HG03097 (cell line): ENCODE results near the gene HAPLN3.

ENCODE experiments used
- ATAC-seq: cut with Tn5 transposase; IDR thresholded peaks from one replicate; pipeline ENCODE4 v1.9.1; 2021; ENCODE audit not compliant: unreplicated experiment, low FRiP score

The HAPLN3 gene

GRCh38 chr15:88897142-88897455 is 1.8 kb upstream of the HAPLN3 start:
- ATAC-seq: no peak

GRCh38 chr15:88896333-88897033 is 1.1 kb upstream of the HAPLN3 start:
- no peak for ATAC-seq

DNA sequence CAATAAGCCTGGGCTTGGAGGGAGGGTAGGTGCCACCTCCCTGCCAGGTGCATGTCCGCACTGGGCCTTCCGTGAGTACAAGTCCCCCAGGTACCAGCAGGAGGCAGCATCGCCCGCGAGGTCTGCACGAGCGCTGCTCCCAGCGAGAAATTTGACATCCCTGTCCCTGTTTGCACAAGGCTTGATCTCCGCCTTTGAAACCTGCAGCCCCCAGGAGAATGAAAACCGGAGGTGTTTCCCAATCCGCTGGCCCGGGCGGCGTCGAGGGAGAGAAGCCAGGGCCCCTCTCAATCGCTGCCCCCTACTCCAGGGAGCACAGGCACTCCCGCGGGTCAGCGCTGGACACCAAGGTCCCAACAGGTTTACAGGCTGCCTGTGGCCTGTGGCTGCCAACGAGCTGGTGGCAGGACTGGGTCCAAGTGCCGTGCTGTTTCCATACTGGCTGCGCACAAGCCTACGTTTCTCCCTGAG is 961 bp downstream of the HAPLN3 start:
- ATAC-seq: no peak

DNA sequence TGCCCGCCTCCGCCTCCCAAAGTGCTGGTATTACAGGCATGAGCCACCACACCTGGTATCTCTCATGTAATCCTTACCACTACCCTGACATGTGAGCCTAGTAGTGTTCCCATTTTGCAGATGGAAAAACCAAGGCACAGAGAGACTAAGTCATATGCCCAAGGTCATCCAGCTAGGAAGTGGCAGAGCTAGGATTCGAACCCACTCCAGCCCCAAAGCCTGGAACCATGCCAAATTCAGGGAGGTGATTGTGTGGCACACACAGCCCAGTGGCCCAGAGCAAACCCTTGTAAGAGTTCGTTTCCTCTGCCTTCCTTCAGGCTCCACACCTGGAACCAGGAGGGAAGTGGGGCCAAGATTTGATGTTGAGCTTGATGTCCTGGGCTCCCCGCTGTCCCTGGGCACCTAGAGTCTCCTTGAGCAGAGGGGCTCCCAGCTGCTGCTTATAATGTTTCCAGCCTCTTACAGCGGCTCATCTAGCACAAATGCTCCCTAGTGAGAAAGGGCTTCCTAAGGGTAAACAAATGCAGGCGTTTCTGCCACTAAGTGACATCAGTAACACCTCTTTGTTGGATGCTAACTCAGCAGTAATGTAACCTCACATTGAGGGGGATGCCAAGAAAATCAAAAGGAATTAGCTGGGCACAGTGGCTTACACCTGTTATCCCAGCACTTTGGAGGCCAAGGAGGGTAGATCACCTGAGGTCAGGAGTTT is 3.6 kb downstream of the HAPLN3 start:
- no peak for ATAC-seq

DNA sequence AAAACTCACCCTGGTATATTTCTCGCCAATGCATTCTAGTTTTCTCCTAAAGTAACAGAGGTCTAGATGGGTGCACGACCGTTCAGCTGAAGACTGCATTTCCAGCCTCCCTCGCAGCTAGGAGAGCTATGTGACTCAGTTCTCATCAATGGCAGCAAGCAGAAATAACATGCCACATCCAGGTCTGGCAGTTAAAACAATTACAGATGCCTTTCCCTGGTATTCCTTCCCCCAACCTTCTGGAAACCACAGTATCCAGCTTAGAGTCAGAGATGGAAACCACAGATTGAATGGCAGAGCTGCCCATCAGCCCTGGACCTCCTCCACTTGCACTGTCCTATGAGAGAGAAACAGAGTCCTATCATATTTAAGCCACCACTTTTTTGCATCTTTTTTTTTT is 4.8 kb downstream of the HAPLN3 start:
- ATAC-seq: no peak

DNA sequence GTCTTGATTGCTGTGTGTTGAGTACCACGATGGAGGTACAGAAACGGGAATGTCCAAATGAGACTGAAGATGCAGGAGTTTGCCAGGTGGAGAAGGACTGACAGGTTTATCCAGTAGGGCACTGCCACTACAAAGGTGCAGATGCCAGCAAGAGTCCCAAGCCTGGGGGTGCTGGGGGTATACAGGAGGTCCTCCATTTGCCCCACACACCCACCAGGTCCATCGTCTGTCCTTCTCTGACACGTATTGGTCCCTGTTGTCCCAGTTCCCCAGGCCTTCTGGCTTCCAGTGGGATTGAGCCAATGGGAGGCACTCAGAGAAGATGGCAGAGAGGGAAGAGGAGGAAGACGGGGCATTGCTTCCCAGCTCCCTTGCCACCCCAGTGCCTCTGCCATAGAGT is 6.6 kb downstream of the HAPLN3 start:
- ATAC-seq: no peak

DNA sequence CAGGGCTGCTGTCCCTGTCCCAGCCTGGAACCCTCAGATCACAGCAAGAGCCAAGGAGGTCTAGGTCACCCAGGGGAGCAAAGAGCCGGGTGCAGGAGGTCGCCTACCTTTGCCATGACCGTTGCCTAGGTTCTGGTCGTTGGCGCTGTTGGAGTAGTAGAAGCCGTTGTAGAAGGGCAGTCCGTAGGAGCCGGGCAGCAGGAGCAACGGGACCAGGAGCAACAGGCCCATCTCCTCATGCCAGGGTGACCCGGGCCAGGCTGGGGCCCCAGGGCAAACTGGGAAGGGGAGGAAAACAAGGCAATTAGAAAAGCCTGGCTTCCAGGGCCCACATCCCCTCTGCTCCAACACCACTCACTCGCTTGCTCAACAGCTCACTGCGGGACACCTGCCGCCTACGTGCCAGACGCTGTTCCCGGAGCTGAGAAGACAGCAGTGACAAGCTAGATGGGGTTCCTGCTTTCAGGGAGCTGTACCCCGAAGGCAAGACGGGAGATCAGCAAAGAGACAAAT is 8.2 kb downstream of the HAPLN3 start:
- ATAC-seq: no peak

GRCh38 chr15:88882785-88883184 is 12.6 kb downstream of the HAPLN3 start:
- ATAC-seq: no peak

DNA sequence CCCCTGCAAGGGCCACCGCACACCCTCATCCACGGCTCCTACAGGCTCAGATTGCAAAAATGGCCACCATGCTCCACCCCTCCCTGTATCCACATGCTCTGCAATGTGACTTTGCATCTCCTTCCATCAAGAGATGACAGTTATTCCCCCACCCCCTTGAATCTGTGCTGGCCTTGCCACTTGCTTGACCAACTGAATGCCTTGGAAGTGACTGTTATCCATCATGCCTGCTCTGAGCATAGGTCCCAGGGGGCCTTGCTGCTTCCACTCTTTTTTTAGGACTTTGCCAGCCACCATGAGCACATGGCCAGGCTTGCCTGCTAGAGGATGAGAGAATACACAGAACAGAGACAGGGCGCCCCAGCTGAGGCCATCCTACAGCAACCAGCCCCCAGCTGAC is 13.6 kb downstream of the HAPLN3 start:
- no peak for ATAC-seq

GRCh38 chr15:88880944-88881740 is 14.2 kb downstream of the HAPLN3 start:
- ATAC-seq: no peak

DNA sequence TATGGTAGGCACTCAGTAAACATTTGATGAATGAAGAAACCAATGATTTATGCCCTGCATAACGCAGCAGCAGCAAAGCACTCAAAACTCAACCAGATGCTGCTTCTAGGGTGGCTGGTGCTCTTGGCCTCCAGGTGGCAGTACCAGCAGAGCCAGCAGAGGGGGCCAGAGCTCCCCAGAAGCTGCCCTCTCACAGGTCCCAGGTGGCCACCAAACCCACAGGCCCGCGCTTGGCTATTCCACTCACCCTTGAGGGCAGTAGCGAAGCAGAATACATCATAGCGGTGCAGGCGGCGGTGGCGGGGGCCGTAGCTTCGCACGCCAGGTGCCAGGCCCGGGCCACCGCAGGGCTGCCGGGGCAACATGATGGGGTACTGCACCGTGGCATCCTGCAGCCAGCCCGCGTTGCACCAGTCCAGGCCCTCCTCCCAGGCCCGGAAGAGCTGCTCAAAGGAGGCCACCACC is 16.6 kb downstream of the HAPLN3 start:
- no peak for ATAC-seq

GRCh38 chr15:88877906-88878305 is 17.4 kb downstream of the HAPLN3 start:
- no peak for ATAC-seq

DNA sequence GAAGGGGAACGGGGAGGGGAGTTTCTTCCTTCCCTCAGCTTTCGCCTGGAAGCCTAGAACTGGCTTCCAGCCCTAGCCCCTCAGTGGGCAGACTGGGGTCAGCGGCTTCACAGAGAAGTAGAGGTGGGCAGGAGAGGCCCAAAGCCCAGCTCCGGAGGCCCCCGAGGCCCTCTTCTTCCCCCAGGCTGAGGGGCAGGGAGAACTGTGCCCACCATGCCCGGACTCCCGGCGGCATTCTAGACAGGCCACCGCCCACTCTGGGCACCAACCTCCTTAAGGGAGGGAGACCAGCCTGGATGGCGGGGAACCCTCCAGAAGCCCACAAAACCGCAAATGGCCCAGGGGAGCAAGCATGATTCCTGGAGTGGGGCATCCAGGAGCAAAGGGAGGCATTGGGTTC is 17.9 kb downstream of the HAPLN3 start:
- ATAC-seq: no peak

DNA sequence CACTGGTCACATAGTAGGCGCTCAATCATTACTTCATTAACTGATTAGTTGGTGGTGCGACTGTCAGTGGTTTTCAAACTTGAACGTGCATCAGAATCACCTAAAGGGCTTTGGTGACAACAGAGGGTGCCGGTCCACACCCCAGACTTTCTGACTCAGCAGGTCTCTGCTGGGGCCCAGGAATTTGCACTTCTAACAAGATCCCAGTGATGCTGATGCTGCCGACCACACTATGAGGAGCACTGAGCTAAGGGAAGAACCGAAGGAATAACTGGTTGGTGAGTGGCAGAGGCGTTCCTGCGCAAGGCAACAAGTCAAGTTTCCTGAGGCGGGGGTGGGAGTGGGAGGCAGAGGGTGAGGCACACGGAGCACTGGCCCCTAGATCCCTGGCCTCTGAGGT is 18.8 kb downstream of the HAPLN3 start:
- ATAC-seq: no peak

DNA sequence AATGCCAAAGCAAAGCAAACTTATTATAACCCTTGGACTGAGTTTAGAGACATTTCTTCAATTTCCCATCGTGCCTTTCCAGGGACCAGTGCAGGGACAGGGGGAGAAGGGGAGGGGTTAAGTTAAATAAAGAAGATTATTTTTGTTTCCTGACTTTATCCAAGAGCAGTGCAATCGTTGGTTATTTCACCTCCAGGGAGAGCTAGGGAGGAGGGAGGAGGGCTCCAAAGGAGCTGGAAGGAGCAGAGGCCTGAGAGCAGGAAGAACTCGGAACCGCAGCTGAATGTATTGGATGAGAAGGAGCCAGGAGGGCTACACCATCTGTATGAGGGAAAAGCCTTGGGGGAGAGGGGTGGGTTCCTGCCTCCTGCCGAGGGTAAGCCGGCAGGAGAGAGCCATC is 20.7 kb downstream of the HAPLN3 start:
- no peak for ATAC-seq

GRCh38 chr15:88874275-88874674 is 21.1 kb downstream of the HAPLN3 start:
- no peak for ATAC-seq

GRCh38 chr15:88873786-88874185 is 21.6 kb downstream of the HAPLN3 start:
- ATAC-seq: no peak

GRCh38 chr15:88872706-88873105 is 22.6 kb downstream of the HAPLN3 start:
- no peak for ATAC-seq

- ATAC-seq: no peak
Observed at GRCh38 chr15:88872106-88872505, 23.2 kb downstream of the HAPLN3 start.

DNA sequence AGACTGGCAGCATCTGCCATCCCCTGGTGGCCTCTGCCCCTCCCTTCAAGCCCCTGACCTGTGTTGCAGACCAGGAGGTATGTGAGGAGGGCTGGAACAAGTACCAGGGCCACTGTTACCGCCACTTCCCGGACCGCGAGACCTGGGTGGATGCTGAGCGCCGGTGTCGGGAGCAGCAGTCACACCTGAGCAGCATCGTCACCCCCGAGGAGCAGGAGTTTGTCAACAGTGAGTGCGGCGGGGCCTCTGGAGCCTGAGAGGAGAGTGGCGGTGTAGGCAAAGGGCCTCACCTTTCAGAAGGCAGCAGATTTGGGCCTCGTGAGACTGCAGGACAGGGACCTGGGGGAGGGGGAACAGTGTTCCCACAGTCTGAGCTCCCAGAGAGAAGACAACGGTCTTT is 24.0 kb downstream of the HAPLN3 start:
- no peak for ATAC-seq

GRCh38 chr15:88866295-88866881 is 29.0 kb downstream of the HAPLN3 start:
- no peak for ATAC-seq
